GM12878 (cell line): ENCODE data around the gene STK17A. TPM values are rescaled to one million over a fixed set of nuclear protein-coding genes. Genes with fewer than 3 reads are reported as not detected.

ENCODE experiments used
- ATAC-seq: fragments of 200-7000 bp; cut with Tn5 transposase; 3 replicates; pipeline ENCODE4 v1.9.1; 2020; ENCODE audit warnings: mild to moderate bottlenecking, moderate library complexity
- BruUV-seq: library from RNA; stranded (reverse); fragments of 400-500 nt; replicated peaks from 2 replicates; lab custom pipeline; 2021; lab: Mats Ljungman, UMichigan
- CTCF ChIA-PET: fragments of 300-600 bp; sonication (Branson Sonifier 250); formaldehyde crosslinking; extraction: SDS; loops from one replicate; lab custom pipeline; 2021; ENCODE audit warnings: inconsistent platforms; lab: Yijun Ruan, JAX
- POLR2A ChIA-PET: fragments of 350-600 bp; formaldehyde crosslinking; extraction: SDS; loops from one replicate; lab custom pipeline; 2021; ENCODE audit warnings: inconsistent platforms; lab: Charles Lee
- RAD21 ChIA-PET: fragments of 300-600 bp; sonication (Branson Sonifier 250); formaldehyde crosslinking; loops from one replicate; lab custom pipeline; 2023; ENCODE audit warnings: antibody characterized with exemption; ENCODE audit not compliant: unreplicated experiment; lab: Charles Lee
- SMC1A ChIA-PET: fragments of 300-600 bp; sonication (Branson Sonifier 250); formaldehyde crosslinking; loops from one replicate; lab custom pipeline; 2023; ENCODE audit not compliant: unreplicated experiment, uncharacterized antibody; lab: Charles Lee
- DNase-seq: peaks from one replicate; pipeline ENCODE4 v3.0.0-alpha.2; 2011; ENCODE audit warnings: low read depth, low spot score
- FAIRE-seq: peaks from 3 replicates; lab custom pipeline; 2011; peaks lifted over from hg19 to GRCh38; lab: Jason Lieb, UNC
- H2AFZ ChIP-seq: 2 replicates; pipeline ENCODE4 v1.6.0; 2011; ENCODE audit warnings: low read depth, low read length, control low read depth; ENCODE audit not compliant: control insufficient read depth
- H3K27ac ChIP-seq: 2 replicates; pipeline ENCODE4 v1.5.1; 2011; ENCODE audit warnings: control low read depth; ENCODE audit not compliant: control insufficient read depth, insufficient read depth
- H3K27me3 ChIP-seq, 2 experiments: replicated peaks in 1 of 2; 2 replicates each; pipeline versions ENCODE4 v1.6.0 to v1.6.1; 2011; ENCODE audit warnings: low read length in 1 of 2; ENCODE audit not compliant: control insufficient read depth in 2 of 2, insufficient read depth in 2 of 2
- H3K36me3 ChIP-seq, 2 experiments: 2 replicates each; pipeline ENCODE4 v1.5.1; 2011; ENCODE audit warnings: low read length in 1 of 2; ENCODE audit not compliant: control insufficient read depth in 2 of 2, insufficient read depth in 2 of 2
- H3K4me1 ChIP-seq: 2 replicates; pipeline ENCODE4 v1.6.1; 2011; ENCODE audit warnings: mild to moderate bottlenecking, low read length, moderate library complexity, mixed read lengths; ENCODE audit not compliant: control insufficient read depth, insufficient read depth
- H3K4me2 ChIP-seq: 2 replicates; pipeline ENCODE4 v1.6.0; 2011; ENCODE audit warnings: control low read depth; ENCODE audit not compliant: control insufficient read depth, insufficient read depth
- H3K4me3 ChIP-seq: fragments of 200-600 bp; sonication (generic); 2 replicates; pipeline ENCODE4 v1.5.1; 2016
- H3K79me2 ChIP-seq: 2 replicates; pipeline ENCODE4 v1.6.0; 2011; ENCODE audit warnings: low read length; ENCODE audit not compliant: control insufficient read depth, insufficient read depth
- H3K9ac ChIP-seq: 2 replicates; pipeline ENCODE4 v1.8.0; 2011; ENCODE audit warnings: low read length, control low read depth, mixed read lengths; ENCODE audit not compliant: control insufficient read depth, insufficient read depth
- H3K9me3 ChIP-seq: replicated peaks from 3 replicates; pipeline ENCODE4 v1.5.1; 2011; ENCODE audit warnings: mild to moderate bottlenecking, low read length; ENCODE audit not compliant: control insufficient read depth, insufficient read depth
- H4K20me1 ChIP-seq: 2 replicates; pipeline ENCODE4 v1.6.0; 2011; ENCODE audit not compliant: control insufficient read depth, insufficient read depth
- CHD2 ChIP-seq: IDR thresholded peaks from 2 replicates; pipeline ENCODE4 v1.6.1; 2011; ENCODE audit warnings: low read depth, low read length, improper control_type of control experiment, borderline replicate concordance
- CREB1 ChIP-seq: IDR thresholded peaks from 2 replicates; pipeline ENCODE4 v1.6.1; 2012; ENCODE audit warnings: low read depth, mild to moderate bottlenecking, inconsistent platforms
- CREM ChIP-seq: IDR thresholded peaks from 2 replicates; pipeline ENCODE4 v1.6.1; 2014; ENCODE audit warnings: antibody characterized with exemption, low read depth
- EZH2 ChIP-seq: IDR thresholded peaks from 2 replicates; pipeline ENCODE4 v1.6.1; 2012; ENCODE audit warnings: low read depth, mild to moderate bottlenecking, control low read depth, inconsistent platforms, low read length, borderline replicate concordance; ENCODE audit not compliant: control insufficient read depth
- IKZF2 ChIP-seq, 2 experiments: fragments of 450-650 bp; IDR thresholded peaks; 2 replicates each; pipeline ENCODE4 v1.6.1; 2017; ENCODE audit warnings: mild to moderate bottlenecking in 2 of 2, moderate library complexity in 2 of 2
- MEF2A ChIP-seq: IDR thresholded peaks from 2 replicates; pipeline ENCODE4 v1.6.1; 2011; ENCODE audit warnings: low read depth, mild to moderate bottlenecking, low read length, moderate library complexity; ENCODE audit not compliant: insufficient read depth
- MYB ChIP-seq: fragments of 150-350 bp; IDR thresholded peaks from 2 replicates; pipeline ENCODE4 v1.6.1; 2014; ENCODE audit warnings: mild to moderate bottlenecking, low read depth, low read length, borderline replicate concordance
- MYC ChIP-seq: IDR thresholded peaks from 2 replicates; pipeline ENCODE4 v1.6.1; 2011; ENCODE audit warnings: mild to moderate bottlenecking, low read length, moderate library complexity, inconsistent platforms; ENCODE audit not compliant: insufficient read depth, insufficient replicate concordance, insufficient read length, severe bottlenecking
- NR2C1 ChIP-seq: fragments of 450-650 bp; IDR thresholded peaks from 2 replicates; pipeline ENCODE4 v1.6.1; 2017; ENCODE audit warnings: antibody characterized with exemption, mild to moderate bottlenecking, moderate library complexity
- ZNF622 ChIP-seq: fragments of 450-650 bp; IDR thresholded peaks from 2 replicates; pipeline ENCODE4 v1.6.1; 2017; ENCODE audit warnings: mild to moderate bottlenecking, inconsistent platforms
- WGBS: methylation state at CpG from one replicate; pipeline ENCODE4 v1.1.6; 2016; ENCODE audit warnings: low lambda C conversion rate; ENCODE audit not compliant: insufficient replicate concordance, insufficient coverage; ENCODE audit errors: missing lambda C conversion rate; 5-methylcytosine and 5-hydroxymethylcytosine counted together
- in situ Hi-C: fragments of 300-500 bp; cut with MboI; formaldehyde crosslinking; loops from 9 replicates; pipeline ENCODE4 v1.14.3; 2018; ENCODE audit warnings: mixed read lengths
- intact Hi-C: fragments of 100-400 bp; cut with micrococcal nuclease; formaldehyde crosslinking; loops from one replicate; pipeline ENCODE4 v1.14.2; 2022; ENCODE audit not compliant: unreplicated experiment
- polyA plus RNA-seq, 11 experiments: library from polyadenylated mRNA; depleted of rRNA in 4 of 11; unstranded in 6 of 11; stranded (reverse) in 5 of 11; fragments of >200 nt; fragmentation: Nextera tagmentation in 4 of 11; fragmentation: Illumina TruSeq in 1 of 11; extraction: Ambion mirVana in 4 of 11; extraction: Trizol in 1 of 11; gene quantifications; 1 replicate in 1 of 11; 2 replicates in 10 of 11; pipeline versions ENCODE4 v1.2.1 to v1.2.3, GENCODE V29; 2011 to 2016; ENCODE audit warnings: inconsistent platforms in 2 of 11, missing spikeins in 2 of 11, low read depth in 1 of 11
- total RNA-seq, 4 experiments: library from RNA; depleted of rRNA in 3 of 4; stranded (reverse); fragments of >200 nt in 3 of 4; fragmentation: Illumina TruSeq in 1 of 4; extraction: Trizol in 1 of 4; gene quantifications; 2 replicates each; pipeline versions ENCODE4 v1.2.1 to v1.2.3, GENCODE V29; 2013 to 2021
- TF ChIP-seq, protein P1 (sequence below): fragments of 450-650 bp; IDR thresholded peaks from 2 replicates; pipeline ENCODE4 v1.6.1; 2018; ENCODE audit warnings: mild to moderate bottlenecking, low read depth, moderate library complexity; ENCODE audit not compliant: partially characterized antibody
- TF ChIP-seq, protein P2 (sequence below): fragments of 450-650 bp; IDR thresholded peaks from 2 replicates; pipeline ENCODE4 v1.6.1; 2017; ENCODE audit warnings: antibody characterized with exemption, mild to moderate bottlenecking, moderate library complexity
- TF ChIP-seq, protein P3 (sequence below): IDR thresholded peaks from 2 replicates; pipeline ENCODE4 v1.6.1; 2012; ENCODE audit warnings: low read depth, low read length, improper control_type of control experiment

STK17A gene
- total and polyA plus RNA-seq, 10 of the 15 experiments (the other 5 are each of a cell fraction or from before 2014, with no cell fraction given) = 18.5 to 91.6 (median 70.8) TPM

DNA sequence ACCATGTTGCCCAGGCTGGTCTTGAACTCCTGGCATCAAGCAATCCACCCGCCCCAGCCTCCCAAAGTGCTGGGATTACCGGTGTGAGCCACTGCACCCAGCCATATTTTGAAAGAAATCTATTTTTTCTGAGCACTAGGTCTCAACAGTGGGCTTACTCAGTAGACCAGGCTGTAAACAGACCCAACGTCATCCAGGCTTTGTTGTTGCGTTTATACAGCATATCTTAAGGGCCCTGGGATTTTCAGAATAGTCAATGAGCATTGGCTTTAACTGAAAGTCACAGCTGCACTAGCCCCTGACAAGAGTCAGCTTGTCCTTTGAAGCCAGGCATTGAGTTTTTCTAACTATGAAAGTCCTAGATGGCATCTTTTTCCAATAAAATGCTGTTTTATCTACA, 49.8 kb downstream of the STK17A start:
- 88% methylated on average over 4 of the region's 4 CpGs for WGBS
- in situ Hi-C loops (no loop called here), intact Hi-C loops (no loop called here)
- Histone ChIP-seq H3K9ac (no peak overlapping the region), H3K4me3 (no peak overlapping the region), H3K27ac (no peak overlapping the region), H2AFZ (no peak overlapping the region), H3K27me3 (no peaks in the 10 kb centered on the region), H3K36me3 (peaks cover 9 to 36% of the 10 kb centered on the region in 2 experiments), H3K4me1 (peaks cover 10% of the 10 kb centered on the region; the same call in 1 of the 2 replicates), H3K4me2 (no peak overlapping the region), H4K20me1 (no peaks in the 10 kb centered on the region), H3K9me3 (no peaks in the 10 kb centered on the region), H3K79me2 (no peaks in the 10 kb centered on the region; the same call in none of the 2 replicates)
- RAD21 ChIA-PET = interaction anchor here (0.8 to 1.6 kb wide), 3 partner anchors 15 to 65 kb away, joined by 3 to 4 read pairs (median 3); no protein-coding TSS in a partner anchor
- CTCF ChIA-PET = interaction anchor here (2.0 to 2.8 kb wide), 2 partner anchors 50 to 67 kb away, joined by 7 to 12 read pairs; partner anchors contain the start of gene STK17A
- no peak for FAIRE-seq
- no TSS peak for BruUV-seq
- POLR2A ChIA-PET = interaction anchor here (0.5 to 1.2 kb wide), 2 partner anchors 20 to 106 kb away, joined by 3 to 4 read pairs; no protein-coding TSS in a partner anchor
- TF ChIP-seq CHD2 = no peak
- no peak for TF ChIP-seq NR2C1
- TF ChIP-seq ZNF622 = no peak
- no peak for TF ChIP-seq EZH2
- TF ChIP-seq, protein P1, sequence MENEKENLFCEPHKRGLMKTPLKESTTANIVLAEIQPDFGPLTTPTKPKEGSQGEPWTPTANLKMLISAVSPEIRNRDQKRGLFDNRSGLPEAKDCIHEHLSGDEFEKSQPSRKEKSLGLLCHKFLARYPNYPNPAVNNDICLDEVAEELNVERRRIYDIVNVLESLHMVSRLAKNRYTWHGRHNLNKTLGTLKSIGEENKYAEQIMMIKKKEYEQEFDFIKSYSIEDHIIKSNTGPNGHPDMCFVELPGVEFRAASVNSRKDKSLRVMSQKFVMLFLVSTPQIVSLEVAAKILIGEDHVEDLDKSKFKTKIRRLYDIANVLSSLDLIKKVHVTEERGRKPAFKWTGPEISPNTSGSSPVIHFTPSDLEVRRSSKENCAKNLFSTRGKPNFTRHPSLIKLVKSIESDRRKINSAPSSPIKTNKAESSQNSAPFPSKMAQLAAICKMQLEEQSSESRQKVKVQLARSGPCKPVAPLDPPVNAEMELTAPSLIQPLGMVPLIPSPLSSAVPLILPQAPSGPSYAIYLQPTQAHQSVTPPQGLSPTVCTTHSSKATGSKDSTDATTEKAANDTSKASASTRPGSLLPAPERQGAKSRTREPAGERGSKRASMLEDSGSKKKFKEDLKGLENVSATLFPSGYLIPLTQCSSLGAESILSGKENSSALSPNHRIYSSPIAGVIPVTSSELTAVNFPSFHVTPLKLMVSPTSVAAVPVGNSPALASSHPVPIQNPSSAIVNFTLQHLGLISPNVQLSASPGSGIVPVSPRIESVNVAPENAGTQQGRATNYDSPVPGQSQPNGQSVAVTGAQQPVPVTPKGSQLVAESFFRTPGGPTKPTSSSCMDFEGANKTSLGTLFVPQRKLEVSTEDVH = no peak
- TF ChIP-seq, protein P2, sequence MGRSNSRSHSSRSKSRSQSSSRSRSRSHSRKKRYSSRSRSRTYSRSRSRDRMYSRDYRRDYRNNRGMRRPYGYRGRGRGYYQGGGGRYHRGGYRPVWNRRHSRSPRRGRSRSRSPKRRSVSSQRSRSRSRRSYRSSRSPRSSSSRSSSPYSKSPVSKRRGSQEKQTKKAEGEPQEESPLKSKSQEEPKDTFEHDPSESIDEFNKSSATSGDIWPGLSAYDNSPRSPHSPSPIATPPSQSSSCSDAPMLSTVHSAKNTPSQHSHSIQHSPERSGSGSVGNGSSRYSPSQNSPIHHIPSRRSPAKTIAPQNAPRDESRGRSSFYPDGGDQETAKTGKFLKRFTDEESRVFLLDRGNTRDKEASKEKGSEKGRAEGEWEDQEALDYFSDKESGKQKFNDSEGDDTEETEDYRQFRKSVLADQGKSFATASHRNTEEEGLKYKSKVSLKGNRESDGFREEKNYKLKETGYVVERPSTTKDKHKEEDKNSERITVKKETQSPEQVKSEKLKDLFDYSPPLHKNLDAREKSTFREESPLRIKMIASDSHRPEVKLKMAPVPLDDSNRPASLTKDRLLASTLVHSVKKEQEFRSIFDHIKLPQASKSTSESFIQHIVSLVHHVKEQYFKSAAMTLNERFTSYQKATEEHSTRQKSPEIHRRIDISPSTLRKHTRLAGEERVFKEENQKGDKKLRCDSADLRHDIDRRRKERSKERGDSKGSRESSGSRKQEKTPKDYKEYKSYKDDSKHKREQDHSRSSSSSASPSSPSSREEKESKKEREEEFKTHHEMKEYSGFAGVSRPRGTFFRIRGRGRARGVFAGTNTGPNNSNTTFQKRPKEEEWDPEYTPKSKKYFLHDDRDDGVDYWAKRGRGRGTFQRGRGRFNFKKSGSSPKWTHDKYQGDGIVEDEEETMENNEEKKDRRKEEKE = no peak
- no peak for TF ChIP-seq MEF2A
- no peak for TF ChIP-seq MYB
- no peak for TF ChIP-seq MYC
- no peak for TF ChIP-seq CREM
- TF ChIP-seq IKZF2 (IDR thresholded peaks at IDR 0.05) = no peak
- TF ChIP-seq, protein P3, sequence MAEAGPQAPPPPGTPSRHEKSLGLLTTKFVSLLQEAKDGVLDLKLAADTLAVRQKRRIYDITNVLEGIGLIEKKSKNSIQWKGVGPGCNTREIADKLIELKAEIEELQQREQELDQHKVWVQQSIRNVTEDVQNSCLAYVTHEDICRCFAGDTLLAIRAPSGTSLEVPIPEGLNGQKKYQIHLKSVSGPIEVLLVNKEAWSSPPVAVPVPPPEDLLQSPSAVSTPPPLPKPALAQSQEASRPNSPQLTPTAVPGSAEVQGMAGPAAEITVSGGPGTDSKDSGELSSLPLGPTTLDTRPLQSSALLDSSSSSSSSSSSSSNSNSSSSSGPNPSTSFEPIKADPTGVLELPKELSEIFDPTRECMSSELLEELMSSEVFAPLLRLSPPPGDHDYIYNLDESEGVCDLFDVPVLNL = no peak
- no peak for TF ChIP-seq CREB1
- SMC1A ChIA-PET = interaction anchor here (0.8 to 10.9 kb wide), 6 partner anchors 12 to 67 kb away, joined by 3 to 146 read pairs (median 4); no protein-coding TSS in a partner anchor
- ATAC-seq = no peak
- no peak for DNase-seq
